ENCODE measurements around the gene E4F1. TPM values are rescaled to one million over a fixed set of nuclear protein-coding genes. Genes with fewer than 3 reads are reported as not detected.

The E4F1 gene
- polyA plus RNA-seq, 2 donors: 19.9 to 31.0 TPM

DNA sequence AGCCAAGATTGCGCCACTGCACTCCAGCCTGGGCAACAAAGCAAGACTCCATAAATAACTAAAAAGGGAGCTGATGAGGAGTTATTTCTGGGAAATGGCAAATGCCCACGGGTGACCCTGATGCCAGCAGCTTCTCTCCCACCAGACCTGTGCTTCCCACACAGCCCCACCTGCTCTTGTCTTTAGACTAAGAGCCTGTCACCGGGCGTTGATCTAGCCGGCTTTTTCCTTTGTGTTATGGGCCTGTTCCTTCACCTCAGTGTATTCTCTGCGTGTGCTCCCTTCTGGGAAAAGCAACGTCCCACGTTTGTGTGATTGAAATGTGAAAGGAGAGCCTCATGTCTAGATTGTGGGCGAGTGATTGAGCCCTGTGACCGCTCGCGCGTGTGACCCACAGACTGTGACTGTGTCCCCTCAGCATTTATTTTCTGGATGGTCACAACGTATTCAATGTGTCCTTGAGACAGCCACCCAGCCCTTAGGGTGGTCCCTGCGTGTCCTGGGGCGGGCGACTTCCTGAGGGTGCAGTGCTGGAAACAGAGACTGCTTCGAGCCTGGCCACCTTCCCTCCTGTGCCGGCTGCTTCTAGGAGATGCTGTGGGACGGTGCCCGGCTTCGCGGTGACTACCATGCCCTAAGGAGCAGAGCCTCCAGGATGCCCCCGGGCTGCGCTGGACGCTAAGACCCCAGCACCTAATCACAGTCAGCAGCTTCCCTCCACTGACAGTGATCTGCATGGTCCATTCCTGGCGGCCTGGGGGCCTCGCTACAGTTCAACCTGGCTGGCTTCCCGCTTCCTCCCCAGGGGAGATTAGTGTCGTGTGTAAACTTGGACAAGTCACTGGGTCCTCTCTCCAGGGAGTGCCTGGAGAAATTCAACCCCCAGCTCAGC is 52.3 kb downstream of the E4F1 start:
- H3K9me3 ChIP-seq (ENCODE audit: control insufficient read depth in 2 of 2, insufficient read depth in 1 of 2, low read depth in 1 of 2, low read length in 1 of 2): no peaks in the 10 kb centered on the region
- no peak overlapping the region for H3K27ac ChIP-seq (ENCODE audit: low read depth in 2 of 2, low read length in 1 of 2)
- no peaks in the 10 kb centered on the region for H3K27me3 ChIP-seq (ENCODE audit: control insufficient read depth in 1 of 2, insufficient read depth in 2 of 2, low read length in 2 of 2)
- H3K4me3 ChIP-seq (ENCODE audit: low read depth in 1 of 2, low read length in 2 of 2): no peak overlapping the region
- no peaks in the 10 kb centered on the region for H3K4me1 ChIP-seq (ENCODE audit: control insufficient read depth in 2 of 2, insufficient read depth in 2 of 2, low read length in 1 of 2)
- peaks cover 0 to 3% of the 10 kb centered on the region in 2 donors for H3K36me3 ChIP-seq (ENCODE audit: control insufficient read depth in 2 of 2, insufficient read depth in 2 of 2, low read length in 1 of 2)
- 75 to 76% methylated on average over 30 of the region's 30 CpGs for WGBS, 2 donors

DNA sequence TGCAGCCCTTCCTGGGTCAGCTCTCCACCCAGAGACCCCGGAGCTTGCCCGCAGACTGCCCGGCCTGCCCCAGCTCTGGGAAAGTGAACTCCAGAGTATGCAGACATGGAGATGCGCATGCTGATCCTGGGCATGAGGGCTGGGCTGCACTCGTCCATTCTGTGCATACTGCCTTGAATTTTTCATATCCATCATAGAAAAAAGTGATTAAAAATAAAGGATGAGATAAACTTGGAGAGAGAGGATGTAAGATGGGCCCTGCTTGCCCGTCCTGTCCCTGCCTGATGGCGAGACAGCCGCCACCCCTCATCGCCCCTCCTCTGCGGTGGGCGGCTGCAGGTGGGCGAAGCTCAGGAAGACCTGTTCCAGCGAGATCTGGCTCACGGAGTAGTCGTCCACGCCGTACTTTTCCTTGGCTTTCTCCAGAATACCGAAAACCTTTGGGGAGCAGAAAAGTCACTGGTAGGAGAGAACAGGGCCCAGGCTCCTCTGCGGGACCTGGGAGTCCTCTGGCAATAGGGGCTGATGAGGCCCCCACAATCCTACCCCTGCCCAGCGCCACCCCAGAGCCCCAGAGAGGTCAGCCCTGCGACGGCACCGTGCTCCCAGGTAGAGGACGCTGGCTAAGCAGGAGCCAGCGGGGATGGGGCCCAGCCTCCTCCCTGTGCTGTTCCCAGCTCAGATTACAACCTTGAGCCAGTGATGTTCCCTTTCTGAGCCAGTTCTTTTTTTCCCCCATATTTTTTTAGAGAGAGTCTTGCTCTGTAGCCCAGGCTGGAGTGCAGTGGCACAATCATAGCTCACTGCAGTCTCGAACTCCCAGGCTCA is 53.2 kb downstream of the E4F1 start:
- no peak overlapping the region for H3K27ac ChIP-seq (ENCODE audit: low read depth in 2 of 2, low read length in 1 of 2)
- no peaks in the 10 kb centered on the region for H3K9me3 ChIP-seq (ENCODE audit: control insufficient read depth in 2 of 2, insufficient read depth in 1 of 2, low read depth in 1 of 2, low read length in 1 of 2)
- 75% methylated on average over 26 of the region's 26 CpGs for WGBS, 2 donors
- H3K27me3 ChIP-seq (ENCODE audit: control insufficient read depth in 1 of 2, insufficient read depth in 2 of 2, low read length in 2 of 2): no peaks in the 10 kb centered on the region
- H3K36me3 ChIP-seq (ENCODE audit: control insufficient read depth in 2 of 2, insufficient read depth in 2 of 2, low read length in 1 of 2): peaks cover 0 to 3% of the 10 kb centered on the region in 2 donors
- no peak overlapping the region for H3K4me3 ChIP-seq (ENCODE audit: low read depth in 1 of 2, low read length in 2 of 2)
- H3K4me1 ChIP-seq (ENCODE audit: control insufficient read depth in 2 of 2, insufficient read depth in 2 of 2, low read length in 1 of 2): no peaks in the 10 kb centered on the region

DNA sequence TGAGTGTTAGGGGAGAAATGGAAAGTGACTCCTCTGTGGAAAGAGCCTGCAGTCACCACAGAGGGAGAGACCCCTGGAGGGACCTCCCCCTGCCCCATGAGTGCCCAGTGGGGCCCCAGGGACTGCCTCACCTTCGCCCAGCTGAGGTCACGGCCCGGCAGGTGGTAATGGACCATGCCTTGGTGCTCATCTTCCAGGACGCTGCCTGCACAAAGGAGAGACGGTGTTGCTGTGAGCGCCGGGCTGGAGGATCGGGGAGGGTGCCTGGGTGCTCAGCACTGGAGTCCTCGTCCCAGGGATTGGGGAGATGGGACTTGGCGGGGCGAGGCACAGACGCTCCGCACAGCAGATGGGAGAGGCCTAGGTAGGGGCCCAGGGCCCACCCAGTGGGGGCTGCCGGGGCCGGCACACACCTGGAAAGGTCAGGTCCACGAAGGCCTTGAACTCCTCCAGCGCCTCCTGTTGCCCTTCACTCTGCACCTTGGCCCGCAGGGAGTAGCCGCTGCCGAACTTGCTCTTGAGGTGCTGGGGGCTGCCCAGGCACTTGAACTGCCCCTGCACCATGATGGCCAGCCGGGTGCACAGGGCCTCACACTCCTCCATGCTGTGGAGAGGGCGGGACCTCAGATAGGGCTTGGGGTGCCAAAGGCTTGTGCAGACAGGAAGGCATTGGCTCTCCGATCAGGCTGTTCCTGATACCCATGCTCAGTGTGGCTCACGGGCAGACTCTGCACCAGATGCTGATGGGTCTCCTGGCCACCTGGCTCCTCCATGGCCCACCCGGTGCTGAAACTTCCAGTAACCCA is 54.3 kb downstream of the E4F1 start:
- no peaks in the 10 kb centered on the region for H3K9me3 ChIP-seq (ENCODE audit: control insufficient read depth in 2 of 2, insufficient read depth in 1 of 2, low read depth in 1 of 2, low read length in 1 of 2)

GRCh38 chr16:2278272-2278608 is 54.8 kb downstream of the E4F1 start:
- Histone ChIP-seq H3K36me3 (ENCODE audit: control insufficient read depth in 2 of 2, insufficient read depth in 2 of 2, low read length in 1 of 2) (peaks cover 0 to 3% of the 10 kb centered on the region in 2 donors), H3K27ac (ENCODE audit: low read depth in 2 of 2, low read length in 1 of 2) (no peak overlapping the region), H3K4me1 (ENCODE audit: control insufficient read depth in 2 of 2, insufficient read depth in 2 of 2, low read length in 1 of 2) (no peaks in the 10 kb centered on the region), H3K9me3 (ENCODE audit: control insufficient read depth in 2 of 2, insufficient read depth in 1 of 2, low read depth in 1 of 2, low read length in 1 of 2) (no peaks in the 10 kb centered on the region), H3K4me3 (ENCODE audit: low read depth in 1 of 2, low read length in 2 of 2) (no peak overlapping the region), H3K27me3 (ENCODE audit: control insufficient read depth in 1 of 2, insufficient read depth in 2 of 2, low read length in 2 of 2) (no peaks in the 10 kb centered on the region)
- WGBS, 2 donors: 79 to 86% methylated on average over 14 of the region's 14 CpGs

More for the DNA sequence above, 54.3 kb downstream of the E4F1 start:
- H3K27me3 ChIP-seq (ENCODE audit: control insufficient read depth in 1 of 2, insufficient read depth in 2 of 2, low read length in 2 of 2): no peaks in the 10 kb centered on the region
- WGBS, 2 donors: 82 to 87% methylated on average over 25 of the region's 25 CpGs
- no peak overlapping the region for H3K4me3 ChIP-seq (ENCODE audit: low read depth in 1 of 2, low read length in 2 of 2)
- no peaks in the 10 kb centered on the region for H3K4me1 ChIP-seq (ENCODE audit: control insufficient read depth in 2 of 2, insufficient read depth in 2 of 2, low read length in 1 of 2)
- H3K27ac ChIP-seq (ENCODE audit: low read depth in 2 of 2, low read length in 1 of 2): no peak overlapping the region
- peaks cover 0 to 3% of the 10 kb centered on the region in 2 donors for H3K36me3 ChIP-seq (ENCODE audit: control insufficient read depth in 2 of 2, insufficient read depth in 2 of 2, low read length in 1 of 2)

GRCh38 chr16:2278956-2279800 is 55.8 kb downstream of the E4F1 start:
- peaks cover 0 to 6% of the 10 kb centered on the region in 2 donors for H3K36me3 ChIP-seq (ENCODE audit: control insufficient read depth in 2 of 2, insufficient read depth in 2 of 2, low read length in 1 of 2)
- no peaks in the 10 kb centered on the region for H3K4me1 ChIP-seq (ENCODE audit: control insufficient read depth in 2 of 2, insufficient read depth in 2 of 2, low read length in 1 of 2)
- H3K27me3 ChIP-seq (ENCODE audit: control insufficient read depth in 1 of 2, insufficient read depth in 2 of 2, low read length in 2 of 2): no peaks in the 10 kb centered on the region
- no peaks in the 10 kb centered on the region for H3K9me3 ChIP-seq (ENCODE audit: control insufficient read depth in 2 of 2, insufficient read depth in 1 of 2, low read depth in 1 of 2, low read length in 1 of 2)
- WGBS, 2 donors: 87 to 88% methylated on average over 26 of the region's 26 CpGs
- no peak overlapping the region for H3K27ac ChIP-seq (ENCODE audit: low read depth in 2 of 2, low read length in 1 of 2)
- no peak overlapping the region for H3K4me3 ChIP-seq (ENCODE audit: low read depth in 1 of 2, low read length in 2 of 2)

DNA sequence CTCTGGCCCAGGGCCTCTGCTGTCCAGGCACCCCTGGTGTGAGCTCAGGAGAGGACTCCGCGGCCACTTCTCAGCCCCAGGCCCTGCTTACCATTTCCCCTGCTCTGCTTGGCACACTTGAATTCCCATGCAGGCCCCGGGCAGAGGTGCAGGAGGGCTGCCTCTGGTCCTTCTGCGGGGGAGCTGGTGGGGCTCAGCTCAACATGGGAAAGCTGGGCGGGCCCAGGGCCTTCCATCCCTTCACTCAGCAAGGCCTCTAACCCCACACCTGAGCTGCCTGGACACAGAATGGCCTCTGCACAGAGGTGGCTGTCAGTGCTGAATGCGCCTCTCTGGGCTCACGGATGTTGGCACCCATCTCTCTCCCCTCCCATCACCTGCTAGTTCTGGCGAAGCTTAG is 57.1 kb downstream of the E4F1 start:
- 90 to 91% methylated on average over 8 of the region's 8 CpGs for WGBS, 2 donors
- no peaks in the 10 kb centered on the region for H3K4me1 ChIP-seq (ENCODE audit: control insufficient read depth in 2 of 2, insufficient read depth in 2 of 2, low read length in 1 of 2)
- no peak overlapping the region for H3K4me3 ChIP-seq (ENCODE audit: low read depth in 1 of 2, low read length in 2 of 2)
- no peaks in the 10 kb centered on the region for H3K27me3 ChIP-seq (ENCODE audit: control insufficient read depth in 1 of 2, insufficient read depth in 2 of 2, low read length in 2 of 2)
- peaks cover 0 to 12% of the 10 kb centered on the region in 2 donors for H3K36me3 ChIP-seq (ENCODE audit: control insufficient read depth in 2 of 2, insufficient read depth in 2 of 2, low read length in 1 of 2)
- no peaks in the 10 kb centered on the region for H3K9me3 ChIP-seq (ENCODE audit: control insufficient read depth in 2 of 2, insufficient read depth in 1 of 2, low read depth in 1 of 2, low read length in 1 of 2)
- H3K27ac ChIP-seq (ENCODE audit: low read depth in 2 of 2, low read length in 1 of 2): no peak overlapping the region

DNA sequence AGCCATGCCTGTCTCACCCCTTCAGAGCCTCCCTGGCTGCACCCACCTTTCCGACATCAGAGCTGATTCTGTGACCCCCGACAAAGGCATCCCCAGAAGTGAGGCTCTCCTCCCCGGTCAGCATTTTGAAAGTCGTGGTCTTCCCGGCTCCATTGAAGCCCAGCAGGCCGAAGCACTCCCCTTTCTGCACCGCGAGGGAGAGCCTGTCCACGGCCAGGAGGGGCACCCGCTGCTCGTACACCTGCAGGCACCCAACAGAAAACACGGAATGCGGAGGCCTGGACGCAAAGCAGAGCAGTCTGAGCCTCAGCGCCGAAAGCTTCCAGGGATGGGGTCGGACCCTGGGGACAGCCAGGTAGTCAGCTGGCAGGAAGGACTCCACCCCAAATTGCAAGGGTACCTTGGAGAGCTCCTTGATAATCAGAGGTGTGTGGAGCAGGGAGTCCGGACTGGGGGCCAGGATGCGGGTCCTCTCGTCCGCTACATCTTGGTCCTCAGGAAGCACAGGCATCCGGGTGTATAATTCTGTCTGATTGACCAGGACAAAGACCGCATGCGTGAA is 57.7 kb downstream of the E4F1 start:
- no peak overlapping the region for H3K27ac ChIP-seq (ENCODE audit: low read depth in 2 of 2, low read length in 1 of 2)
- no peaks in the 10 kb centered on the region for H3K4me1 ChIP-seq (ENCODE audit: control insufficient read depth in 2 of 2, insufficient read depth in 2 of 2, low read length in 1 of 2)
- H3K9me3 ChIP-seq (ENCODE audit: control insufficient read depth in 2 of 2, insufficient read depth in 1 of 2, low read depth in 1 of 2, low read length in 1 of 2): no peaks in the 10 kb centered on the region
- WGBS, 2 donors: 82% methylated on average over 24 of the region's 24 CpGs
- no peaks in the 10 kb centered on the region for H3K27me3 ChIP-seq (ENCODE audit: control insufficient read depth in 1 of 2, insufficient read depth in 2 of 2, low read length in 2 of 2)
- no peak overlapping the region for H3K4me3 ChIP-seq (ENCODE audit: low read depth in 1 of 2, low read length in 2 of 2)
- peaks cover 0 to 12% of the 10 kb centered on the region in 2 donors for H3K36me3 ChIP-seq (ENCODE audit: control insufficient read depth in 2 of 2, insufficient read depth in 2 of 2, low read length in 1 of 2)

DNA sequence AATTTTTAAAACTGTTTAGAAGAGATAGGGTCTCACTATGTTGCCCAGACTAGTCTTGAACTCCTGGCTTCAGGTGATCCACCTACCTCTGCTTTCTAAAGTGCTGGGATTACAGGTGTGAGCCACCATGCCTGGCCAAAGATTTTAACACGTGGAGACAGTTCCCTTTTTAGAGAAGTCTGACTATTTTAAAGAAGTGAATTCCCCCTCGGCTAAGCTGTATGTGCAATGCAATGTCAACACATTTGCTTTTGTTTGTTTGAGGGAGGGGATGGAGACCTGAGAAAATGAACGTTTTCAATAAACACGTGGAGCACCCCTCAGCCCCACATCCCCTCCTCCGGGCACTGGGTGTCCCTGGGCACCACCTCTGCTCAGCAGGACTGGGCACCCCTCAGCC is 58.9 kb downstream of the E4F1 start:
- no peaks in the 10 kb centered on the region for H3K9me3 ChIP-seq (ENCODE audit: control insufficient read depth in 2 of 2, insufficient read depth in 1 of 2, low read depth in 1 of 2, low read length in 1 of 2)
- H3K4me1 ChIP-seq (ENCODE audit: control insufficient read depth in 2 of 2, insufficient read depth in 2 of 2, low read length in 1 of 2): no peaks in the 10 kb centered on the region
- peaks cover 0 to 17% of the 10 kb centered on the region in 2 donors for H3K36me3 ChIP-seq (ENCODE audit: control insufficient read depth in 2 of 2, insufficient read depth in 2 of 2, low read length in 1 of 2)
- no peak overlapping the region for H3K27ac ChIP-seq (ENCODE audit: low read depth in 2 of 2, low read length in 1 of 2)
- H3K4me3 ChIP-seq (ENCODE audit: low read depth in 1 of 2, low read length in 2 of 2): no peak overlapping the region
- no peaks in the 10 kb centered on the region for H3K27me3 ChIP-seq (ENCODE audit: control insufficient read depth in 1 of 2, insufficient read depth in 2 of 2, low read length in 2 of 2)
- 50 to 66% methylated on average over 4 to 5 of the region's 5 CpGs for WGBS, 2 donors

Measured in esophagus (tissue), 2 donors.